ENCODE data around the gene NCS1. TPM values are rescaled to one million over a fixed set of nuclear protein-coding genes. Genes with fewer than 3 reads are reported as not detected.
A peak's percentile ranks its signal among the peaks of the same experiment; 100 is the strongest.

The NCS1 gene
- total RNA-seq, 1 donor from 2014 or later = 32.8 TPM

DNA sequence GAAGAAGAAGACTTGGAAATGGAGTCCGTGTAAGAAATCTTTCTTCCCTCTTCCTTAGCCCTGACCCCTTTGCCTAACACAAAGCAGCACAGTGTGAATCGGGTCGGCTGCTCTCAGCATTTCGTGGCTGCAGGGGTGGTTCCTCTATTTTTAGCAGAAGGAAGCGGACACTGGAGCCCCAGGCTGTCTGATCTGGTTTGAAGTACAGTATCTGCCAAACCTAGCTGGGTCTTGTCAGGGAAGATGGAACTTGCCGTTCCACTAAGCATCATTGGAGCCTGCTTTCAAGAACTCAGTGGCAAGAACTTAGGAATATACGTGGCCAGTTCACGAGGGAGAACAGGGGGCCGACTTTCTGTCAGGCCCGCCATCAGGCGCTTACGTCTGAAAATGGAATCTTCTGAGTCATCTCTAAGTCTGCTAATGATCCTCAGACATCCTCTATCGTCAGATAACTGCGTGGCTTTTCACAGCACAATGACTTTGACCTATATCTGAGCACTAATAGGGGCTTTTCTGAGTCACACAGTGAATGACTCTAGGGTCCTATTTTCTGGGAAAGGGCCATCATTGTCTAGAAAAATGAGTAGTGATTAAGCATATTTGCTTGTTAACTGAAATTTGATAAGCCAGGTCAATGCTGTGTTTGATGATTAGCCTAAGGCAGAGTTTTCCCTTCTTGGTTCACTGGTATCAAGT, 43.3 kb upstream of the NCS1 start:
- no peaks in the 10 kb centered on the region for H3K9me3 Mint-ChIP-seq
- H3K4me1 Mint-ChIP-seq (ENCODE audit: unreplicated experiment) = peaks cover 44% of the 10 kb centered on the region
- no peak overlapping the region for H3K4me3 Mint-ChIP-seq
- H3K27me3 Mint-ChIP-seq = no peaks in the 10 kb centered on the region
- DNase-seq (ENCODE audit: extremely low spot score, unreplicated experiment) = no peak
- peak overlapping the region; percentile 59 for H3K27ac Mint-ChIP-seq
- peaks cover 29% of the 10 kb centered on the region for H3K36me3 Mint-ChIP-seq
- TF ChIP-seq, protein P1, sequence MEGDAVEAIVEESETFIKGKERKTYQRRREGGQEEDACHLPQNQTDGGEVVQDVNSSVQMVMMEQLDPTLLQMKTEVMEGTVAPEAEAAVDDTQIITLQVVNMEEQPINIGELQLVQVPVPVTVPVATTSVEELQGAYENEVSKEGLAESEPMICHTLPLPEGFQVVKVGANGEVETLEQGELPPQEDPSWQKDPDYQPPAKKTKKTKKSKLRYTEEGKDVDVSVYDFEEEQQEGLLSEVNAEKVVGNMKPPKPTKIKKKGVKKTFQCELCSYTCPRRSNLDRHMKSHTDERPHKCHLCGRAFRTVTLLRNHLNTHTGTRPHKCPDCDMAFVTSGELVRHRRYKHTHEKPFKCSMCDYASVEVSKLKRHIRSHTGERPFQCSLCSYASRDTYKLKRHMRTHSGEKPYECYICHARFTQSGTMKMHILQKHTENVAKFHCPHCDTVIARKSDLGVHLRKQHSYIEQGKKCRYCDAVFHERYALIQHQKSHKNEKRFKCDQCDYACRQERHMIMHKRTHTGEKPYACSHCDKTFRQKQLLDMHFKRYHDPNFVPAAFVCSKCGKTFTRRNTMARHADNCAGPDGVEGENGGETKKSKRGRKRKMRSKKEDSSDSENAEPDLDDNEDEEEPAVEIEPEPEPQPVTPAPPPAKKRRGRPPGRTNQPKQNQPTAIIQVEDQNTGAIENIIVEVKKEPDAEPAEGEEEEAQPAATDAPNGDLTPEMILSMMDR (conservative IDR thresholded peaks at IDR 0.05) = no peak

DNA sequence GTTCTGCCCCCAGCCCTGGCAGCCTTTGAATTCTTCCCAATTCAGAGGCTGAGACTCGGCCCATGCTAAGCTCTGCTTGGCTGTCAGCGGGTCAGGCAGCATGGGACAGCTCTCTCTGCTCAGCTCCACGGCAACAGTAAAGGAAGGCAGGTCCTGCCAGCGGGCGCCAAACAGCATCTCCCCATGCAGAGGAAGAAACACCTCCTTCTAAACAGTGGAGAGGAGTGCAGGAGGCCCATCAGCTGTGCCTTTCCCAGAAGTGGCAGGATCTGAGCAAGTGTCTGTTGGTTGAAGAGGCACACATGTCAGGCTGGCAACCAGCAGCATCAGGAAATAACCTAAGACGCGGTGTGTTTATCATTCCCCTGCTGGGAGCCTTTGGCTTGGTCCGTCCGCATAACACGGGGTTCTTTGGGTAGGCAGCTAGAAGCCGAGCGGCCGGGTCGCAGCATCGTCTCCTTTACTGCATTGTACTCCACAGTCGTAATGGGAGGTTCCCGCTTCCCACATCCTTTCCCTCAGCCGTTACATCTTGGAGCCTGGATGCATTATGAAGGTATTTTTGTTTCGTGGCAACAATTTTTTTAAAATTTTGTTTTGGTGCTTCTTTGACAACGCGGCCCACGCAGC, 42.7 kb upstream of the NCS1 start:
- no peaks in the 10 kb centered on the region for H3K9me3 Mint-ChIP-seq
- TF ChIP-seq, protein P1 (conservative IDR thresholded peaks at IDR 0.05) = no peak
- H3K4me1 Mint-ChIP-seq (ENCODE audit: unreplicated experiment) = peaks cover 40% of the 10 kb centered on the region
- H3K27me3 Mint-ChIP-seq = no peaks in the 10 kb centered on the region
- DNase-seq (ENCODE audit: extremely low spot score, unreplicated experiment) = no peak
- H3K36me3 Mint-ChIP-seq = peaks cover 29% of the 10 kb centered on the region
- H3K4me3 Mint-ChIP-seq = no peak overlapping the region
- peak overlapping the region; percentile 59 for H3K27ac Mint-ChIP-seq

DNA sequence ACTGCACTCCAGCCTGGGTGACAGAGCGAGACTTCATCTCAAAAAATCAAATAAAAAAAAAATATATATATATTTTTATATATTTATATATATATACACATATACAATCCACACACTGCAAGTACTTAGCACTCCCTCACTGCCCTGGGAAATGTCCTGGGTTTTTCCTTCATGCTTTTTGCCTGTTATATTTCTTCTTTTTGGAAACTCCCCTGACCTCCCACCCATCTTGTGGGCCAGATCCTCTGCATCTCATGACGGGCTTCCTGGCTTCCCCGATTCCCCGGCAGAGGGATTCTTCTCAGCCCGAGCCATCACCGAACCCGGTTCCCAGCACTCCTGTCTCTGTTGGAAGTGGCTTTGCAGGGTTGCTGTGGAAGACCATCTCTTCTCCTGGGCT, 39.5 kb upstream of the NCS1 start:
- Mint-ChIP-seq H3K36me3 (peaks cover 24% of the 10 kb centered on the region), H3K9me3 (no peaks in the 10 kb centered on the region), H3K4me1 (ENCODE audit: unreplicated experiment) (peaks cover 33% of the 10 kb centered on the region), H3K27me3 (no peaks in the 10 kb centered on the region), H3K4me3 (no peak overlapping the region), H3K27ac (no peak overlapping the region)
- DNase-seq (ENCODE audit: extremely low spot score, unreplicated experiment) = no peak
- TF ChIP-seq, protein P1 (conservative IDR thresholded peaks at IDR 0.05) = no peak

DNA sequence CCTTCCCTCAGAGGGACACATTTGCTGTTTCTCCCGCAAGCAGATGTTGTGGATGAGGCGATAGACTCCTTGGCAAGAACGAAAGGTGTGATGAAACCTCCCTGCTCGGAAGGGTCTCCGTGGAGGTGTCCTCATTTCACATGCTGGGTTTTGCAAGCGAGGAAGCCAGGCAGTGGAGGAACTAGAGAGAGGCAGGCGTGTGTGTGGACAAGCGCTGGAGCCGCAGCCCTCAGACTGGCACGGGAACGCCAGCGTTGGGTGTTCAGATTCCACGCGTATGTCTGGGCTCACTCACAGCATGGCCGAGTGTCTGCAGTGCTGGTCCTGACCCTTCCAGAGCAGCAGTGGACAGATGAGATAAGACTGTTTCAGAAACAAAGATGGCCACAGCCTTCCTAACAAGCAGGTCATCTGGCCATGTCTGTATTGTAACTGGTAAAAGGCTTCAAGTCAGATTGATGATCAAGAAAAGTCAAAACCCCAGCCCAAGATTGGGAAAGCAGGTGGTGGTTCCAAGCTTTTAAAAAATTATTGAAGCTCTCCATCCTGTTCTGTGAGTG, 35.0 kb upstream of the NCS1 start:
- Mint-ChIP-seq H3K27ac (peak overlapping the region; percentile 56), H3K9me3 (no peaks in the 10 kb centered on the region), H3K27me3 (no peaks in the 10 kb centered on the region), H3K4me3 (no peak overlapping the region), H3K4me1 (ENCODE audit: unreplicated experiment) (peaks cover 31% of the 10 kb centered on the region), H3K36me3 (peaks cover 13% of the 10 kb centered on the region)
- DNase-seq (ENCODE audit: extremely low spot score, unreplicated experiment) = no peak
- TF ChIP-seq, protein P1 (conservative IDR thresholded peaks at IDR 0.05) = no peak

DNA sequence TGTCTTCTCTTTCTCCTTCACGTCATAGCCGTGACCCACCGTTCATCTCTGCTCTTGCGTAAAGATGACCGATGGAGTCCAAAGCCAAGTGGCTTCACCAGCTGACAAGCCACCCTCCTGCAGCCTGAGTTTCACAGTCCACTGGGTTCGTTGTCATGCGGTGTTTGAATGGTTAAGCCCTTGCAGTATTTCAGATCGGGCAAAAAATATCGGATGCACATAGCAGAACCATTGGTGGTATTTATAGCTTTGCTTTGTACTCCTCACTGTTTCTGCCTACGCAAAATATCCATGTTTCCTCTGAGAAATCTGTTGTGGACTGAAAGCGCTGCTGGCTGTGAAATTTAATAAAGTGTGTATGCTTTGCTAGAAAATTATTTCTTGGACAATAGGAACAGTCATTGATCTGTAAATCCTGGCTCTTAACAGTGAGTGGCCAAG, 34.5 kb upstream of the NCS1 start:
- Mint-ChIP-seq H3K36me3 (peaks cover 13% of the 10 kb centered on the region), H3K9me3 (no peaks in the 10 kb centered on the region), H3K27ac (peak overlapping the region; percentile 73), H3K27me3 (no peaks in the 10 kb centered on the region), H3K4me1 (ENCODE audit: unreplicated experiment) (peaks cover 31% of the 10 kb centered on the region), H3K4me3 (no peak overlapping the region)
- TF ChIP-seq, protein P1 (conservative IDR thresholded peaks at IDR 0.05) = no peak
- DNase-seq (ENCODE audit: extremely low spot score, unreplicated experiment) = no peak
